GM12864 (cell line): ENCODE measurements around the gene INPP1.

Experiments used
- DNase-seq: peaks from one replicate; pipeline ENCODE4 v3.0.0-alpha.2; 2011; ENCODE audit warnings: low read depth
- H3K4me3 ChIP-seq: 2 replicates; pipeline ENCODE4 v1.5.1; 2011; ENCODE audit warnings: mild to moderate bottlenecking, low read depth, low read length, control low read depth
- CTCF ChIP-seq: IDR thresholded peaks from 2 replicates; pipeline ENCODE4 v1.5.1; 2011; ENCODE audit warnings: low read depth, mild to moderate bottlenecking, moderate library complexity, low read length, control low read depth, inconsistent platforms; ENCODE audit errors: missing control alignments

INPP1 gene

GRCh38 chr2:190396271-190396670 lies 52.9 kb downstream of the INPP1 start:
- no peak for TF ChIP-seq CTCF
- DNase-seq, result no peak
- no peak overlapping the region for H3K4me3 ChIP-seq

DNA sequence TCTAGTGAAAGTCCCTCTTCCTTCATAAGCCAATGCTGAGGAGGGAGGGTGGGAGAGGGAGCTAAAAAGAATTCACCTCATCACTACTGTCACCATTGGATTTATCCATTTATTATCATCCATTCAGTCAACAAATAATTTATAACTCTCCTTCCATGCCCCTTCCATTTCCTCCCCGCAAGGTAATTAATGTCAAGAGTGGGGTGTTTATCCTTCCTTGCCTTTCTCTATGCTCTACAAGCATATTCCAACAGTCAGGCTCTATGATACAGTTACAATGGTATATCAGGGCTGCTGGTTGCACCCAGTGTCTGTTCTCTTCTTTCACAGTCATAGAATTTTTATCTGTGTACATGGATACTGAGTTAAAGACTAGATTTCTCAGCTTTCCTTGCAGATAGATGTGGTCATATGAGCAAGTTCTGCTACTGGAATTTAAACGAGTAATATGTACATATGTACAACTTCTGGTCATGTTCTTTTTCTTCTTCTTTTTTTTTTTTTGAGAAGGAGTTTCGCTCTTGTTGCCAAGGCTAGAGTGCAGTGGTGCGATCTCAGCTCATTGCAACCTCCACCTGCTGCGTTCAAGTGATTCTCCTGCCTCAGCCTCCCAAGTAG lies 59.7 kb downstream of the INPP1 start:
- no peak for DNase-seq
- no peak overlapping the region for H3K4me3 ChIP-seq
- no peak for TF ChIP-seq CTCF

DNA sequence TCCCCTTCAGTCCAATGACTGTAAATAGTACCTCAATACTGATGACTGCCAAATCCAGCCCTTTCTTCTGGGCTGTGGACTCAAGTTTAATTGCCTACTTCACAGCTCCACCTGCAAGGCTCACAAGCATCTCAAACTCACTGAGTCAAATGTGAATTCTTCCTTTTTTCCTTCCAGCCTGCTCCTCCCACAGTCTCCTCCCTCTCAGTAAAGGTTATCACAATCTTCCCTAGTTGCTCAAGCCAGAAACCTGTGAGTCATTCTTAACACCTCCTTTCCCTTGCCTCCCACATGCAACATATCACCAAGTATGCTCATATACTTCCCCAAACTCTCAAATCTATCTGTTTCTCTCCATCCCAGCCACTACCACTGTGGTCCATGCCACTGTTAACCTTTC lies 61.1 kb downstream of the INPP1 start:
- no peak overlapping the region for H3K4me3 ChIP-seq
- TF ChIP-seq CTCF, result no peak
- no peak for DNase-seq

- no peak overlapping the region for H3K4me3 ChIP-seq
- TF ChIP-seq CTCF, result no peak
- DNase-seq, result no peak
Observed at GRCh38 chr2:190405070-190405469, 61.7 kb downstream of the INPP1 start.

- no peak overlapping the region for H3K4me3 ChIP-seq
- no peak for TF ChIP-seq CTCF
- no peak for DNase-seq
Observed at GRCh38 chr2:190405995-190406394, 62.6 kb downstream of the INPP1 start.

- no peak overlapping the region for H3K4me3 ChIP-seq
- TF ChIP-seq CTCF, result no peak
- DNase-seq, result no peak
Observed at GRCh38 chr2:190406805-190407204, 63.4 kb downstream of the INPP1 start.

DNA sequence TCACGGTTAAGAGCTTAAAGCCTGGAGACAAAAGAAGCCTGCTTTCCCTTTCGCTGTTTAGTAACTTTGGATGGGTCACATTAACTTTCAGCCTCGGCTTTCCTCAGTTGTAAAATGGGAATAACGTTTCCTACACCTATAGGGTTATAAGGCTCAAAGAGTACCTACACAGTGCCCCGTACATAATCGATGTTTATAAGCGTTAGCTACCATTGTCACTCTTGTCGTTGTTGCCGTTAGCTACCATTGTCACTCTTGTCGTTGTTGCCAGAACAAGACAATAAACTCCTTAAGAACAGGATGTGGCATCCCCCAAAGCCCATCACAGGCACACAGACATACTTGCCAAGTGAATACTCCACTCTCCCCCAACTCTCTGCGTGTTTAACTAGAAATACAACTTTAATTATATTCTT lies 63.9 kb downstream of the INPP1 start:
- no peak for DNase-seq
- peak overlapping the region; percentile 92 for H3K4me3 ChIP-seq
- no peak for TF ChIP-seq CTCF
